Measurements from ENCODE around the gene CCRL2. TPM values are rescaled to one million over a fixed set of nuclear protein-coding genes. Genes with fewer than 3 reads are reported as not detected.
"Not testable (repeated sequence)": the region's sequence is repeated elsewhere in the genome, so short reads cannot be mapped to it uniquely, and the experiment has no call there.

The CCRL2 gene
- total and polyA plus RNA-seq, 3 experiments from 2014 or later = 2.3 to 3.0 (median 2.7) TPM

GRCh38 chr3:46416125-46416810 lies 9.2 kb downstream of the CCRL2 start:
- no peak overlapping the region for H3K27ac ChIP-seq (ENCODE audit: low read depth, low read length)
- ChIA-PET POLR2A (no interaction called here), CTCF (no interaction called here)
- no peaks in the 10 kb centered on the region for H3K9me3 ChIP-seq (ENCODE audit: low read length)
- no peaks in the 10 kb centered on the region for H3K36me3 ChIP-seq (ENCODE audit: insufficient read depth, low read length)
- Mint-ChIP-seq H3K27me3 (peaks cover 0 to 3% of the 10 kb centered on the region in 2 donors), H3K27ac (peak overlapping the region in 1 of 8 donors; percentile 85), H3K4me3 (no peak overlapping the region), H3K36me3 (no peaks in the 10 kb centered on the region), H3K9me3 (no peaks in the 10 kb centered on the region), H3K4me1 (peaks cover 0 to 14% (median 2%) of the 10 kb centered on the region in 3 donors)
- H3K4me1 ChIP-seq (ENCODE audit: insufficient read depth, low read length) = no peaks in the 10 kb centered on the region
- no peak overlapping the region for H3K4me3 ChIP-seq (ENCODE audit: low read length)
- H3K27me3 ChIP-seq (ENCODE audit: insufficient read depth, low read length, poor library complexity, severe bottlenecking) = no peaks in the 10 kb centered on the region
- no peak for DNase-seq

DNA sequence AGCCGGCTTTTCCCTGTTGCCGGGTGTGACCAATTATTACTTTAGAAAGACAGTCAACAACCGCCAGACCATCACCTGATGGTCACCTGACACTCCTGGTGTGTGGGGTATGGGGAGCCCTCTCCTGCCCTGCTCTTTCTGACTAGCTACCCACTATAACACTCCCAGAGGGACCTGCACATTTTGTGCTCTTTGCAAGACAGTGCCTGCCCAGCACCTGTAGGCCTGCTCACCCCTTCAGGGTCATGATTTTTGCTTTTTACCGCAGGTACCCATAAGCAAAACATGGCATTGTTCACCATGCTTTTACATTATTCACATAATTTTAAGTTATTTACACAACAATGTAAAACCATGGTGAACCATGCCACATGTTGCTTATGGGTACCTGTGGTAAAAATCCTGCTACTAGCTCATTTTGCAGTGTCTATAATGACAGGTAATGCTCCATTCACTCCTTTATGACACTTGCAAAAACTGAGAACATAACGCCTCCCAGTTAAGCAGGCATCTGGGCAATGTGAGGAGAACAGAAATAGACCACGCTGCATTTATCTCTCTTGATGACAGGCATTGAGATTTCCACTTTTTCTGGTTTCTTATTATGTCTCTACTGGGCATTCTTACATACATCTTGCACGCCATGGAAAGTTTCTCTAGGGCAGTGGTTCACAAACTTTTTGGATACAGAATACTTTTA lies 9.9 kb downstream of the CCRL2 start:
- ChIA-PET CTCF (no interaction called here), POLR2A (no interaction called here)
- H3K4me3 ChIP-seq (ENCODE audit: low read length) = no peak overlapping the region
- Mint-ChIP-seq H3K36me3 (no peaks in the 10 kb centered on the region), H3K4me1 (peaks cover 0 to 14% (median 2%) of the 10 kb centered on the region in 3 donors), H3K27me3 (peaks cover 0 to 3% of the 10 kb centered on the region in 2 donors), H3K9me3 (no peaks in the 10 kb centered on the region), H3K4me3 (no peak overlapping the region), H3K27ac (peak overlapping the region in 1 of 8 donors; percentile 85)
- no peak overlapping the region for H3K27ac ChIP-seq (ENCODE audit: low read depth, low read length)
- H3K27me3 ChIP-seq (ENCODE audit: insufficient read depth, low read length, poor library complexity, severe bottlenecking) = no peaks in the 10 kb centered on the region
- no peaks in the 10 kb centered on the region for H3K4me1 ChIP-seq (ENCODE audit: insufficient read depth, low read length)
- no peaks in the 10 kb centered on the region for H3K9me3 ChIP-seq (ENCODE audit: low read length)
- H3K36me3 ChIP-seq (ENCODE audit: insufficient read depth, low read length) = no peaks in the 10 kb centered on the region
- DNase-seq = no peak

DNA sequence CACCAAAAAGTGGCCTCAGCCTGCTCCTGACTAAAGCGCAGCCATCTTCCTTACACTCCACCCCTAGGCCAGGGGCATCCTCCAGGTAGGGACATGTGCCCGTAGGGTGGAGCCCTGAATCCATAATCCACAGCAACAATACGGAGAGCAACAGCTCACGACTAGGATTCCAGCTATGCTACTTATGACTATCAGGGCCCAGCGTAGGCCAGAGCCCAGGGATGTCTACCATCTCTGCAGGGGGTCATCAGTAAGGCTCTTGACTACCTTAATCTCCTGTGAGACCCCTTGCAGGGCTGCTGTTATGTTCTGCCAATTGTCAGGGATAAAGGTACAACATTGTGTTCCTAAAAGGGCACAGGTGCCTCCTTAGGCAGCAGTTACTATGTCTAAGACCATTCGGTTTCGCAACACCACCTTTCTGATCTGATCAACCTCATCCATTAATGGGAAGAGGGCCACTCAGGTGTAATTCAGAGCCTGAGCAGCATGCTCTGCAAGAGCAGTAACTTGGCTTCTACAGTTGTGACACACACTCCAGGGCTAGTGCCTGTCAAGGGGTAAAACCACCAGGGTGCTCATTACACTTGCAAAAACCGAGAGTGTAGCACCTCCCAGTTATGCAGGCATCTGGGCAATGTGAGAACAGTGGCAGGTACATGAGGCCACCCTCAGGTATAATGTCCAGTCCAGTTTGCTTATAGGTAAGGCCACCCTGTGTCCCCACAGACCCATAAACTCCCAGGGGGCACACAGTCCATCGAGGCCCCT lies 11.0 kb downstream of the CCRL2 start:
- CTCF ChIA-PET = no interaction called here
- Histone ChIP-seq H3K27me3 (ENCODE audit: insufficient read depth, low read length, poor library complexity, severe bottlenecking) (no peaks in the 10 kb centered on the region), H3K36me3 (ENCODE audit: insufficient read depth, low read length) (no peaks in the 10 kb centered on the region), H3K4me1 (ENCODE audit: insufficient read depth, low read length) (no peaks in the 10 kb centered on the region), H3K4me3 (ENCODE audit: low read length) (no peak overlapping the region), H3K27ac (ENCODE audit: low read depth, low read length) (no peak overlapping the region), H3K9me3 (ENCODE audit: low read length) (no peaks in the 10 kb centered on the region)
- H3K4me3 Mint-ChIP-seq = no peak overlapping the region
- DNase-seq = no peak
- H3K4me1 Mint-ChIP-seq = peaks cover 0 to 14% (median 2%) of the 10 kb centered on the region in 3 donors
- POLR2A ChIA-PET = no interaction called here
- no peak overlapping the region for H3K27ac Mint-ChIP-seq
- H3K36me3 Mint-ChIP-seq = no peaks in the 10 kb centered on the region
- H3K27me3 Mint-ChIP-seq = peaks cover 0 to 3% of the 10 kb centered on the region in 2 donors
- no peaks in the 10 kb centered on the region for H3K9me3 Mint-ChIP-seq

DNA sequence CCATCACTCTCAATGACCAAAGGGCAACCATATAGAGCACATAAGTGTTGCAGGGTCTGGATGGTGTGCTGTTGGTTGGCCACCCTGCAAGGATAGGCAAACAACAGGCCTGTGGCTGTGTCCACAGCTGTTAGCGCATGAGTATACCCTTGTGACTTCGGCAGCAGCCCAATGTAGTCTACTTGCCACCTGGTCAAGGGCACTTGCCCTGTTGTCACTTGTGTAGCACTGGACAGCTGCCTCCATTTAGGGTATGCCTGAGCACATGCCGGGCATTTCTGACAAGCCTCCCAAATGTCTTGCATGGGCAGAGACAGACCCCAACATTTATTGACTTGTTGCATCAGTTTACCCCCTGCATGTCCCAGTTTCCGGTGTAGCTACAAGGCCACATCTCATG lies 12.8 kb downstream of the CCRL2 start:
- Mint-ChIP-seq H3K4me3 (no peak overlapping the region), H3K27ac (peak overlapping the region in 1 of 8 donors; percentile 36)

DNA sequence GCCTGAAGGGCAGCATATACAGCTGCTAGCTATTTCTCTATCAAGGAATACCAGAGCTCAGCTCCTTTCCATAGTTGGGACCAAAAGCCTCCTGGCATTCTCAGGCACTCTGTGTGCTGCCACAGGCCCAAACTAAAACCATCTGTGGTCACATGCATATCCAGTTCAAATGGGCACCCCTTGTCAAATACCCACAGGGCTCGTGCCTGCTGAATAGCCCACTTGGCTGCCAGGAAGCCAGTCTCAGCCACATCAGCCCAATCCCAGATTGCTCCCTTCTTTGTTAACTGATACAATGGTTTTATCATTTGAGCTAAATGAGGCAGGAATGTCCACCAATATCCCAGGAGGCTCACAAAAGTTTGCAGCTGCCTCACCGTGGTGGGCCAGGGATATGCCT lies 13.9 kb downstream of the CCRL2 start:
- no peaks in the 10 kb centered on the region for H3K9me3 ChIP-seq (ENCODE audit: low read length)
- no peaks in the 10 kb centered on the region for H3K36me3 Mint-ChIP-seq
- H3K4me3 Mint-ChIP-seq = no peak overlapping the region
- H3K4me1 ChIP-seq (ENCODE audit: insufficient read depth, low read length) = no peaks in the 10 kb centered on the region
- H3K4me3 ChIP-seq (ENCODE audit: low read length) = no peak overlapping the region
- no peak overlapping the region for H3K27ac ChIP-seq (ENCODE audit: low read depth, low read length)
- no peaks in the 10 kb centered on the region for H3K9me3 Mint-ChIP-seq
- ChIA-PET CTCF (no interaction called here), POLR2A (no interaction called here)
- H3K27me3 Mint-ChIP-seq = peaks cover 0 to 3% of the 10 kb centered on the region in 2 donors
- no peaks in the 10 kb centered on the region for H3K27me3 ChIP-seq (ENCODE audit: insufficient read depth, low read length, poor library complexity, severe bottlenecking)
- no peak overlapping the region for H3K27ac Mint-ChIP-seq
- DNase-seq = no peak
- H3K4me1 Mint-ChIP-seq = peaks cover under 1 to 10% (median 2%) of the 10 kb centered on the region in 3 donors
- no peaks in the 10 kb centered on the region for H3K36me3 ChIP-seq (ENCODE audit: insufficient read depth, low read length)

More for the DNA sequence above, 12.8 kb downstream of the CCRL2 start:
- no peak overlapping the region for H3K4me3 ChIP-seq (ENCODE audit: low read length)
- H3K27ac ChIP-seq (ENCODE audit: low read depth, low read length) = no peak overlapping the region
- H3K4me1 Mint-ChIP-seq = peaks cover 0 to 14% (median 2%) of the 10 kb centered on the region in 3 donors
- no peaks in the 10 kb centered on the region for H3K9me3 Mint-ChIP-seq
- DNase-seq = no peak
- H3K27me3 Mint-ChIP-seq = peaks cover 0 to 3% of the 10 kb centered on the region in 2 donors
- H3K4me1 ChIP-seq (ENCODE audit: insufficient read depth, low read length) = no peaks in the 10 kb centered on the region
- ChIA-PET CTCF (no interaction called here), POLR2A (no interaction called here)
- H3K27me3 ChIP-seq (ENCODE audit: insufficient read depth, low read length, poor library complexity, severe bottlenecking) = no peaks in the 10 kb centered on the region
- no peaks in the 10 kb centered on the region for H3K9me3 ChIP-seq (ENCODE audit: low read length)
- no peaks in the 10 kb centered on the region for H3K36me3 Mint-ChIP-seq
- H3K36me3 ChIP-seq (ENCODE audit: insufficient read depth, low read length) = no peaks in the 10 kb centered on the region

DNA sequence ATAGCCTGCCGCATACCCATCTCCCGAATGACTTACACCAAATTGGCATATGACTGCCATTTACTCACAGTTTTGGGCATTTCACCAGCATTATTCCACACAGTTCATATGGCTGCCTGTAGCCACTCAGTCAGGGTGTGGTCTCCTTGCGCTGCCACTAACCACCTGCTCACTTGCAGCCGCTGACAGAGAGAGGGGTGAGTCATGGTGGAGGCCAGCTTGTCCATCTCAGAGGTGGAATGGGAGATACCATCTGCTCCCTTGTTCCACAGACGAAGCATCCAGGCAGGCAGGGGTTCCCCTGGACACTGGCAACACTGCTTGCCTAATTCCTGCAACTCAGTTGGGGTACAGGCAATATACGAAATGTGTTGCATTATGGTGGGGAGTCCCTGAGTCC lies 15.6 kb downstream of the CCRL2 start:
- no peak overlapping the region for H3K27ac Mint-ChIP-seq
- POLR2A ChIA-PET = no interaction called here
- no peaks in the 10 kb centered on the region for H3K9me3 Mint-ChIP-seq
- H3K4me1 Mint-ChIP-seq = peaks cover 3 to 15% (median 12%) of the 10 kb centered on the region in 3 donors
- CTCF ChIA-PET = no interaction called here
- DNase-seq = no peak
- no peaks in the 10 kb centered on the region for H3K27me3 ChIP-seq (ENCODE audit: insufficient read depth, low read length, poor library complexity, severe bottlenecking)
- H3K27ac ChIP-seq (ENCODE audit: low read depth, low read length) = no peak overlapping the region
- peaks cover 4% of the 10 kb centered on the region for H3K4me1 ChIP-seq (ENCODE audit: insufficient read depth, low read length)
- H3K36me3 Mint-ChIP-seq = no peaks in the 10 kb centered on the region
- no peaks in the 10 kb centered on the region for H3K36me3 ChIP-seq (ENCODE audit: insufficient read depth, low read length)
- peaks cover 0 to 3% of the 10 kb centered on the region in 2 donors for H3K27me3 Mint-ChIP-seq
- H3K9me3 ChIP-seq (ENCODE audit: low read length) = no peaks in the 10 kb centered on the region
- no peak overlapping the region for H3K4me3 ChIP-seq (ENCODE audit: low read length)
- no peak overlapping the region for H3K4me3 Mint-ChIP-seq

DNA sequence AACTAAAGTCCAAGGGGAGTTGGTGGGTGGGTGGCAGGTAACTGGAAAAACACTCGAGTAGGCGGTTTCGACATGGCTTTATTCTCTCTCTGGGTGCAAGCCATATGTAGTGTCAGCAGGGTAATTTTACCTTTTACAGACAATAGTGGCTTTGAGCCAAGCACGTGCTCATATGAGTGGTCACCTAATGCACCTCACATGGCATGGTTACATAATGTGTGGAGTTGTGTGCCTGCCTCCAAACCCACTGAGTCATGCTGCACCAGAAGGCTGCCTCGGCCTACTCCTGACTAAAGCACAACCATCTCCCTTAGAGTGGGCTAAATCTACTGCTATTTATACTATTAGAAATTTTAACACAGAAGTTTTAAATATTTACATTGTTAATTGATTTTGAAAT lies 16.5 kb downstream of the CCRL2 start:
- no peak overlapping the region for H3K27ac ChIP-seq (ENCODE audit: low read depth, low read length)
- no peaks in the 10 kb centered on the region for H3K27me3 Mint-ChIP-seq
- H3K4me3 Mint-ChIP-seq = no peak overlapping the region
- CTCF ChIA-PET = no interaction called here
- no peak overlapping the region for H3K4me3 ChIP-seq (ENCODE audit: low read length)
- H3K36me3 ChIP-seq (ENCODE audit: insufficient read depth, low read length) = no peaks in the 10 kb centered on the region
- H3K36me3 Mint-ChIP-seq = no peaks in the 10 kb centered on the region
- no peak for DNase-seq
- POLR2A ChIA-PET = no interaction called here
- no peaks in the 10 kb centered on the region for H3K27me3 ChIP-seq (ENCODE audit: insufficient read depth, low read length, poor library complexity, severe bottlenecking)
- H3K27ac Mint-ChIP-seq = no peak overlapping the region
- H3K9me3 ChIP-seq (ENCODE audit: low read length) = no peaks in the 10 kb centered on the region
- peaks cover 4% of the 10 kb centered on the region for H3K4me1 ChIP-seq (ENCODE audit: insufficient read depth, low read length)
- no peaks in the 10 kb centered on the region for H3K9me3 Mint-ChIP-seq
- H3K4me1 Mint-ChIP-seq = peaks cover 3 to 15% (median 12%) of the 10 kb centered on the region in 3 donors

DNA sequence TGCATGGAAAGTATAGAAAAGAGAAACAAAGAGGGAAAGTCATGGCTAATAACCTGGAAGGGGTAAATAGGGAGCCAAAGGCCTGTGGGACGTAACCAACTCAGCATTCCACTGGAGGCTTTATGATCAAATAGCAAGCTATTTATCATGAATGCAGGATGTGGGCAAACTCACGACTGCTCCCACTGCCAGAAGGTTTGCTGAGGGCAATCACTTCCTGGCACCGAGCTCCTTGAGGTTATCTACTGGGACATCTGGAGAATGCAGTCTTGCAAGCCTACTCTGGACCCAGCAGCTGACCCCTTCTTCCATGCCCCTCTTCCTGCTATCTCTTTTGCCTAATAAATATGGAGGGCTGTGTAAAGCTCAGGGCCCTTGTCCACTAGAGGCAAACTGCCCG lies 19.4 kb downstream of the CCRL2 start:
- H3K36me3 Mint-ChIP-seq; H3K27ac ChIP-seq (ENCODE audit: low read depth, low read length); DNase-seq; H3K36me3 ChIP-seq (ENCODE audit: insufficient read depth, low read length); H3K27me3 ChIP-seq (ENCODE audit: insufficient read depth, low read length, poor library complexity, severe bottlenecking); H3K27me3 Mint-ChIP-seq; H3K4me3 ChIP-seq (ENCODE audit: low read length); H3K4me3 Mint-ChIP-seq; H3K4me1 ChIP-seq (ENCODE audit: insufficient read depth, low read length); H3K9me3 ChIP-seq (ENCODE audit: low read length); POLR2A ChIA-PET; H3K9me3 Mint-ChIP-seq: not testable (repeated sequence)
- peaks cover 3 to 15% (median 12%) of the 10 kb centered on the region in 3 donors for H3K4me1 Mint-ChIP-seq
- CTCF ChIA-PET = interaction anchor here (1.1 to 1.3 kb wide), 2 partner anchors 10 to 13 kb away, joined by 3 read pairs; no protein-coding TSS in a partner anchor
- H3K27ac Mint-ChIP-seq = peak overlapping the region in 2 of 8 donors; percentile 9 to 88
